ENCODE data around the gene LRP1. TPM values are rescaled to one million over a fixed set of nuclear protein-coding genes. Genes with fewer than 3 reads are reported as not detected.
A peak's percentile ranks its signal among the peaks of the same experiment; 100 is the strongest.

The LRP1 gene
- total RNA-seq, 1 donor from 2014 or later = 708 TPM

GRCh38 chr12:57162553-57163125 is 34.4 kb downstream of the LRP1 start:
- Histone ChIP-seq H3K27ac (no peak overlapping the region), H3K4me3 (no peak overlapping the region), H3K27me3 (no peaks in the 10 kb centered on the region), H3K4me1 (peaks cover 6 to 9% of the 10 kb centered on the region in 2 donors), H3K36me3 (peaks cover 81 to 98% of the 10 kb centered on the region in 2 donors), H3K9me3 (no peaks in the 10 kb centered on the region)
- intact Hi-C loops (cut with DNase I) = no loop called here
- TF ChIP-seq CTCF (IDR thresholded peaks at IDR 0.05) = no peak
- DNase-seq (ENCODE audit: low spot score in 2 of 2) = no peak

GRCh38 chr12:57164454-57164853 is 36.2 kb downstream of the LRP1 start:
- peaks cover 85 to 99% of the 10 kb centered on the region in 2 donors for H3K36me3 ChIP-seq
- intact Hi-C loops (cut with DNase I) = no loop called here
- no peak overlapping the region for H3K27ac ChIP-seq

GRCh38 chr12:57164966-57165625 is 36.8 kb downstream of the LRP1 start:
- Histone ChIP-seq H3K36me3 (peaks cover 85 to 99% of the 10 kb centered on the region in 2 donors), H3K9me3 (no peaks in the 10 kb centered on the region), H3K4me1 (no peaks in the 10 kb centered on the region), H3K27ac (peak overlapping the region in 1 of 2 donors; percentile 38), H3K27me3 (no peaks in the 10 kb centered on the region), H3K4me3 (no peak overlapping the region)
- no peak for TF ChIP-seq CTCF (IDR thresholded peaks at IDR 0.05)
- DNase-seq (ENCODE audit: low spot score in 2 of 2) = no peak
- intact Hi-C loops (cut with DNase I) = no loop called here

More at GRCh38 chr12:57164454-57164853, 36.2 kb downstream of the LRP1 start:
- no peak for TF ChIP-seq CTCF (IDR thresholded peaks at IDR 0.05)
- Histone ChIP-seq H3K27me3 (no peaks in the 10 kb centered on the region), H3K4me3 (no peak overlapping the region), H3K9me3 (no peaks in the 10 kb centered on the region), H3K4me1 (no peaks in the 10 kb centered on the region)
- no peak for DNase-seq (ENCODE audit: low spot score in 2 of 2)

- H3K36me3 ChIP-seq = peaks cover 85 to 99% of the 10 kb centered on the region in 2 donors
- no peaks in the 10 kb centered on the region for H3K9me3 ChIP-seq
- H3K4me3 ChIP-seq = no peak overlapping the region
- TF ChIP-seq CTCF (IDR thresholded peaks at IDR 0.05) = no peak
- H3K27ac ChIP-seq = peak overlapping the region in 1 of 2 donors; percentile 41
- H3K27me3 ChIP-seq = no peaks in the 10 kb centered on the region
- intact Hi-C loops (cut with DNase I) = no loop called here
- H3K4me1 ChIP-seq = no peaks in the 10 kb centered on the region
- DNase-seq (ENCODE audit: low spot score in 2 of 2) = no peak
These were observed 37.5 kb downstream of the LRP1 start for GRCh38 chr12:57165741-57166140.

GRCh38 chr12:57166971-57167371 is 38.7 kb downstream of the LRP1 start:
- TF ChIP-seq CTCF (IDR thresholded peaks at IDR 0.05) = no peak
- no peak overlapping the region for H3K4me3 ChIP-seq
- H3K9me3 ChIP-seq = no peaks in the 10 kb centered on the region
- H3K27me3 ChIP-seq = no peaks in the 10 kb centered on the region
- no peak for DNase-seq (ENCODE audit: low spot score in 2 of 2)
- intact Hi-C loops (cut with DNase I) = no loop called here
- no peaks in the 10 kb centered on the region for H3K4me1 ChIP-seq
- H3K36me3 ChIP-seq = peaks cover 73 to 96% of the 10 kb centered on the region in 2 donors
- peak overlapping the region in 1 of 2 donors; percentile 33 for H3K27ac ChIP-seq
